Measurements from ENCODE around the gene CCDC116.

Gene CCDC116

GRCh38 chr22:21632237-21632895 is at the start of gene CCDC116:
Gene CCDC116, plus strand, starts transcription at chr22:21632760. Its CDS starts 422 bp downstream, at chr22:21633182.
- no peaks in the 10 kb centered on the region for H3K9me3 ChIP-seq (ENCODE audit: control insufficient read depth in 2 of 2, low read length in 2 of 2)
- peaks cover 5 to 9% of the 10 kb centered on the region in 2 donors for H3K4me1 ChIP-seq (ENCODE audit: control insufficient read depth in 2 of 2, insufficient read depth in 2 of 2, low read length in 2 of 2)
- H3K27ac ChIP-seq (ENCODE audit: low read depth in 2 of 2, low read length in 2 of 2), result no peak within 1 kb of the TSS
- H3K36me3 ChIP-seq (ENCODE audit: control insufficient read depth in 2 of 2, insufficient read depth in 2 of 2, low read length in 2 of 2), result peaks cover 0 to 6% of the 10 kb centered on the region in 2 donors
- H3K27me3 ChIP-seq (ENCODE audit: control insufficient read depth in 2 of 2, insufficient read depth in 2 of 2, low read length in 2 of 2), result no peaks in the 10 kb centered on the region
- H3K9ac ChIP-seq (ENCODE audit: low read depth in 1 of 2, low read length in 2 of 2), result no peak within 1 kb of the TSS
- H3K4me3 ChIP-seq (ENCODE audit: low read length in 2 of 2), result no peak within 1 kb of the TSS

- no peak overlapping the region for H3K27ac ChIP-seq (ENCODE audit: low read depth in 2 of 2, low read length in 2 of 2)
- H3K27me3 ChIP-seq (ENCODE audit: control insufficient read depth in 2 of 2, insufficient read depth in 2 of 2, low read length in 2 of 2), result no peaks in the 10 kb centered on the region
- H3K36me3 ChIP-seq (ENCODE audit: control insufficient read depth in 2 of 2, insufficient read depth in 2 of 2, low read length in 2 of 2), result peaks cover 0 to 7% of the 10 kb centered on the region in 2 donors
- no peak overlapping the region for H3K4me3 ChIP-seq (ENCODE audit: low read length in 2 of 2)
- peaks cover 6 to 11% of the 10 kb centered on the region in 2 donors for H3K4me1 ChIP-seq (ENCODE audit: control insufficient read depth in 2 of 2, insufficient read depth in 2 of 2, low read length in 2 of 2)
- no peaks in the 10 kb centered on the region for H3K9me3 ChIP-seq (ENCODE audit: control insufficient read depth in 2 of 2, low read length in 2 of 2)
- no peak overlapping the region for H3K9ac ChIP-seq (ENCODE audit: low read depth in 1 of 2, low read length in 2 of 2)
Measured at GRCh38 chr22:21582801-21583740, 49.5 kb upstream of the CCDC116 start.

GRCh38 chr22:21585389-21585788 is 47.2 kb upstream of the CCDC116 start:
- H3K36me3 ChIP-seq (ENCODE audit: control insufficient read depth in 2 of 2, insufficient read depth in 2 of 2, low read length in 2 of 2), result peaks cover 0 to 13% of the 10 kb centered on the region in 2 donors
- H3K4me3 ChIP-seq (ENCODE audit: low read length in 2 of 2), result no peak overlapping the region
- H3K9ac ChIP-seq (ENCODE audit: low read depth in 1 of 2, low read length in 2 of 2), result no peak overlapping the region
- no peaks in the 10 kb centered on the region for H3K27me3 ChIP-seq (ENCODE audit: control insufficient read depth in 2 of 2, insufficient read depth in 2 of 2, low read length in 2 of 2)
- no peaks in the 10 kb centered on the region for H3K9me3 ChIP-seq (ENCODE audit: control insufficient read depth in 2 of 2, low read length in 2 of 2)
- no peak overlapping the region for H3K27ac ChIP-seq (ENCODE audit: low read depth in 2 of 2, low read length in 2 of 2)
- H3K4me1 ChIP-seq (ENCODE audit: control insufficient read depth in 2 of 2, insufficient read depth in 2 of 2, low read length in 2 of 2), result peaks cover 0 to 6% of the 10 kb centered on the region in 2 donors

GRCh38 chr22:21587803-21588611 is 44.6 kb upstream of the CCDC116 start:
- no peak overlapping the region for H3K9ac ChIP-seq (ENCODE audit: low read depth in 1 of 2, low read length in 2 of 2)
- H3K4me1 ChIP-seq (ENCODE audit: control insufficient read depth in 2 of 2, insufficient read depth in 2 of 2, low read length in 2 of 2), result peaks cover 2 to 6% of the 10 kb centered on the region in 2 donors
- H3K9me3 ChIP-seq (ENCODE audit: control insufficient read depth in 2 of 2, low read length in 2 of 2), result no peaks in the 10 kb centered on the region
- H3K27me3 ChIP-seq (ENCODE audit: control insufficient read depth in 2 of 2, insufficient read depth in 2 of 2, low read length in 2 of 2), result no peaks in the 10 kb centered on the region
- peak overlapping the region in 1 of 2 donors; percentile 5 for H3K27ac ChIP-seq (ENCODE audit: low read depth in 2 of 2, low read length in 2 of 2)
- H3K4me3 ChIP-seq (ENCODE audit: low read length in 2 of 2), result no peak overlapping the region
- H3K36me3 ChIP-seq (ENCODE audit: control insufficient read depth in 2 of 2, insufficient read depth in 2 of 2, low read length in 2 of 2), result peaks cover 4 to 17% of the 10 kb centered on the region in 2 donors

- Histone ChIP-seq H3K4me1 (ENCODE audit: control insufficient read depth in 2 of 2, insufficient read depth in 2 of 2, low read length in 2 of 2) (peaks cover 2 to 6% of the 10 kb centered on the region in 2 donors), H3K9me3 (ENCODE audit: control insufficient read depth in 2 of 2, low read length in 2 of 2) (no peaks in the 10 kb centered on the region)
Measured at GRCh38 chr22:21589396-21589795, 43.2 kb upstream of the CCDC116 start.

GRCh38 chr22:21590809-21591641 is 41.5 kb upstream of the CCDC116 start:
- Histone ChIP-seq H3K9ac (ENCODE audit: low read depth in 1 of 2, low read length in 2 of 2) (no peak overlapping the region), H3K4me3 (ENCODE audit: low read length in 2 of 2) (no peak overlapping the region), H3K27me3 (ENCODE audit: control insufficient read depth in 2 of 2, insufficient read depth in 2 of 2, low read length in 2 of 2) (no peaks in the 10 kb centered on the region), H3K9me3 (ENCODE audit: control insufficient read depth in 2 of 2, low read length in 2 of 2) (no peaks in the 10 kb centered on the region), H3K27ac (ENCODE audit: low read depth in 2 of 2, low read length in 2 of 2) (no peak overlapping the region), H3K4me1 (ENCODE audit: control insufficient read depth in 2 of 2, insufficient read depth in 2 of 2, low read length in 2 of 2) (peaks cover 2 to 6% of the 10 kb centered on the region in 2 donors), H3K36me3 (ENCODE audit: control insufficient read depth in 2 of 2, insufficient read depth in 2 of 2, low read length in 2 of 2) (peaks cover 27 to 38% of the 10 kb centered on the region in 2 donors)

More at GRCh38 chr22:21589396-21589795, 43.2 kb upstream of the CCDC116 start:
- no peaks in the 10 kb centered on the region for H3K27me3 ChIP-seq (ENCODE audit: control insufficient read depth in 2 of 2, insufficient read depth in 2 of 2, low read length in 2 of 2)
- peaks cover 17 to 28% of the 10 kb centered on the region in 2 donors for H3K36me3 ChIP-seq (ENCODE audit: control insufficient read depth in 2 of 2, insufficient read depth in 2 of 2, low read length in 2 of 2)
- no peak overlapping the region for H3K9ac ChIP-seq (ENCODE audit: low read depth in 1 of 2, low read length in 2 of 2)
- no peak overlapping the region for H3K4me3 ChIP-seq (ENCODE audit: low read length in 2 of 2)
- H3K27ac ChIP-seq (ENCODE audit: low read depth in 2 of 2, low read length in 2 of 2), result no peak overlapping the region

GRCh38 chr22:21591695-21592094 is 40.9 kb upstream of the CCDC116 start:
- no peak overlapping the region for H3K27ac ChIP-seq (ENCODE audit: low read depth in 2 of 2, low read length in 2 of 2)

GRCh38 chr22:21592422-21592821 is 40.1 kb upstream of the CCDC116 start:
- Histone ChIP-seq H3K9ac (ENCODE audit: low read depth in 1 of 2, low read length in 2 of 2) (no peak overlapping the region), H3K9me3 (ENCODE audit: control insufficient read depth in 2 of 2, low read length in 2 of 2) (no peaks in the 10 kb centered on the region), H3K27ac (ENCODE audit: low read depth in 2 of 2, low read length in 2 of 2) (no peak overlapping the region), H3K36me3 (ENCODE audit: control insufficient read depth in 2 of 2, insufficient read depth in 2 of 2, low read length in 2 of 2) (peaks cover 27 to 41% of the 10 kb centered on the region in 2 donors), H3K27me3 (ENCODE audit: control insufficient read depth in 2 of 2, insufficient read depth in 2 of 2, low read length in 2 of 2) (no peaks in the 10 kb centered on the region), H3K4me1 (ENCODE audit: control insufficient read depth in 2 of 2, insufficient read depth in 2 of 2, low read length in 2 of 2) (peaks cover 2 to 4% of the 10 kb centered on the region in 2 donors), H3K4me3 (ENCODE audit: low read length in 2 of 2) (no peak overlapping the region)

More at GRCh38 chr22:21591695-21592094, 40.9 kb upstream of the CCDC116 start:
- Histone ChIP-seq H3K9ac (ENCODE audit: low read depth in 1 of 2, low read length in 2 of 2) (no peak overlapping the region), H3K36me3 (ENCODE audit: control insufficient read depth in 2 of 2, insufficient read depth in 2 of 2, low read length in 2 of 2) (peaks cover 27 to 41% of the 10 kb centered on the region in 2 donors), H3K4me3 (ENCODE audit: low read length in 2 of 2) (no peak overlapping the region), H3K9me3 (ENCODE audit: control insufficient read depth in 2 of 2, low read length in 2 of 2) (no peaks in the 10 kb centered on the region), H3K27me3 (ENCODE audit: control insufficient read depth in 2 of 2, insufficient read depth in 2 of 2, low read length in 2 of 2) (no peaks in the 10 kb centered on the region), H3K4me1 (ENCODE audit: control insufficient read depth in 2 of 2, insufficient read depth in 2 of 2, low read length in 2 of 2) (peaks cover 2 to 6% of the 10 kb centered on the region in 2 donors)

Measured in mucosa of rectum (tissue), 2 donors.